Brain microvascular endothelial cell (primary cell): ENCODE data around the gene MMP24OS.

ENCODE experiments used
- DNase-seq: peaks from one replicate; pipeline ENCODE4 v3.0.0-alpha.2; 2020
- H3K27ac ChIP-seq: fragments of 250-450 bp; sonication (Bioruptor Pico); 2 replicates; pipeline ENCODE4 v1.5.1; 2020; ENCODE audit warnings: mild to moderate bottlenecking, moderate library complexity
- H3K27me3 ChIP-seq: fragments of 250-450 bp; sonication (Bioruptor Pico); replicated peaks from 2 replicates; pipeline ENCODE4 v1.5.1; 2020; ENCODE audit warnings: mild to moderate bottlenecking
- H3K36me3 ChIP-seq: fragments of 250-450 bp; sonication (Bioruptor Pico); replicated peaks from 2 replicates; pipeline ENCODE4 v1.5.1; 2020; ENCODE audit warnings: mild to moderate bottlenecking
- H3K4me3 ChIP-seq: 2 replicates; pipeline ENCODE4 v1.5.1; 2011; ENCODE audit warnings: low read depth, mild to moderate bottlenecking, control low read depth, low read length, moderate library complexity
- CTCF ChIP-seq: IDR thresholded peaks from 2 replicates; pipeline ENCODE4 v1.5.1; 2011; ENCODE audit warnings: low read depth, mild to moderate bottlenecking, moderate library complexity, low read length, control low read depth, inconsistent platforms; ENCODE audit errors: missing control alignments
- in situ Hi-C: cut with HindIII; loops from 2 replicates; pipeline ENCODE4 v1.10.0; 2017; ENCODE audit warnings: low sequenced_read_pairs, low pct_ligation_motif_present

Gene MMP24OS

GRCh38 chr20:35298264-35298663 is 20.3 kb upstream of the MMP24OS start:
- H3K4me3 ChIP-seq = no peak overlapping the region
- in situ Hi-C loops = no loop called here
- H3K36me3 ChIP-seq = no peaks in the 10 kb centered on the region
- no peaks in the 10 kb centered on the region for H3K27me3 ChIP-seq
- H3K27ac ChIP-seq = no peak overlapping the region
- TF ChIP-seq CTCF = no peak
- no peak for DNase-seq

- Histone ChIP-seq H3K36me3 (no peaks in the 10 kb centered on the region), H3K4me3 (no peak overlapping the region), H3K27me3 (no peaks in the 10 kb centered on the region), H3K27ac (no peak overlapping the region)
- no peak for TF ChIP-seq CTCF
- no peak for DNase-seq
- in situ Hi-C loops = no loop called here
These were observed 19.8 kb upstream of the MMP24OS start for GRCh38 chr20:35297740-35298139.

- in situ Hi-C loops = no loop called here
- DNase-seq = no peak
- H3K27ac ChIP-seq = no peak overlapping the region
These were observed 19.2 kb upstream of the MMP24OS start for GRCh38 chr20:35297155-35297554.

GRCh38 chr20:35296101-35296554 is 18.2 kb upstream of the MMP24OS start:
- no peaks in the 10 kb centered on the region for H3K36me3 ChIP-seq
- in situ Hi-C loops = no loop called here
- no peak overlapping the region for H3K27ac ChIP-seq
- no peaks in the 10 kb centered on the region for H3K27me3 ChIP-seq
- DNase-seq = no peak
- no peak overlapping the region for H3K4me3 ChIP-seq
- no peak for TF ChIP-seq CTCF

More at GRCh38 chr20:35297155-35297554, 19.2 kb upstream of the MMP24OS start:
- Histone ChIP-seq H3K27me3 (no peaks in the 10 kb centered on the region), H3K36me3 (no peaks in the 10 kb centered on the region), H3K4me3 (no peak overlapping the region)
- TF ChIP-seq CTCF = peak; percentile 32

GRCh38 chr20:35295674-35296073 is 17.8 kb upstream of the MMP24OS start:
- in situ Hi-C loops = no loop called here
- no peaks in the 10 kb centered on the region for H3K27me3 ChIP-seq
- no peaks in the 10 kb centered on the region for H3K36me3 ChIP-seq
- TF ChIP-seq CTCF = no peak
- no peak overlapping the region for H3K27ac ChIP-seq
- no peak for DNase-seq
- H3K4me3 ChIP-seq = no peak overlapping the region

GRCh38 chr20:35295058-35295457 is 17.1 kb upstream of the MMP24OS start:
- H3K36me3 ChIP-seq = no peaks in the 10 kb centered on the region
- in situ Hi-C loops = no loop called here
- no peak overlapping the region for H3K4me3 ChIP-seq
- H3K27ac ChIP-seq = no peak overlapping the region
- DNase-seq = no peak
- H3K27me3 ChIP-seq = no peaks in the 10 kb centered on the region
- no peak for TF ChIP-seq CTCF
